Hepatocyte (in vitro differentiated cells): Measurements from ENCODE around the gene SGO2. TPM values are rescaled to one million over a fixed set of nuclear protein-coding genes. Genes with fewer than 3 reads are reported as not detected.

ENCODE experiments used
- DNase-seq: peaks from one replicate; pipeline ENCODE4 v3.0.0-alpha.2; 2016; ENCODE audit warnings: low spot score
- H2AFZ ChIP-seq: fragments of 200-600 bp; sonication (generic); 2 replicates; pipeline ENCODE4 v1.6.0; 2016; ENCODE audit warnings: antibody characterized with exemption, mild to moderate bottlenecking
- H3K27ac ChIP-seq: fragments of 200-600 bp; sonication (generic); 2 replicates; pipeline ENCODE4 v1.5.1; 2016; ENCODE audit warnings: mild to moderate bottlenecking
- H3K27me3 ChIP-seq: fragments of 200-600 bp; sonication (generic); 2 replicates; pipeline ENCODE4 v1.6.1; 2016
- H3K36me3 ChIP-seq: fragments of 200-600 bp; sonication (generic); replicated peaks from 2 replicates; pipeline ENCODE4 v1.5.1; 2016; ENCODE audit warnings: low read depth; ENCODE audit not compliant: insufficient read depth
- H3K4me1 ChIP-seq: fragments of 200-600 bp; sonication (generic); 2 replicates; pipeline ENCODE4 v1.5.1; 2016; ENCODE audit warnings: mild to moderate bottlenecking, moderate library complexity; ENCODE audit not compliant: insufficient read depth
- H3K4me2 ChIP-seq: fragments of 200-600 bp; sonication (generic); 2 replicates; pipeline ENCODE4 v1.6.0; 2016
- H3K4me3 ChIP-seq: fragments of 200-600 bp; sonication (generic); 2 replicates; pipeline ENCODE4 v1.5.1; 2016; ENCODE audit warnings: mild to moderate bottlenecking
- H3K79me2 ChIP-seq: fragments of 200-600 bp; sonication (generic); 2 replicates; pipeline ENCODE4 v1.6.0; 2017; ENCODE audit warnings: mild to moderate bottlenecking
- H3K9me2 ChIP-seq: fragments of 200-600 bp; sonication (generic); replicated peaks from 2 replicates; pipeline ENCODE4 v1.6.0; 2017; ENCODE audit warnings: mild to moderate bottlenecking; ENCODE audit not compliant: insufficient read depth
- H3K9me3 ChIP-seq: fragments of 200-600 bp; sonication (generic); 2 replicates; pipeline ENCODE4 v1.5.1; 2016; ENCODE audit warnings: low read depth, mild to moderate bottlenecking
- H4K20me1 ChIP-seq: fragments of 200-600 bp; sonication (generic); 2 replicates; pipeline ENCODE4 v1.6.0; 2016; ENCODE audit warnings: mild to moderate bottlenecking; ENCODE audit not compliant: insufficient read depth, poor library complexity, severe bottlenecking
- EZH2 ChIP-seq: fragments of 200-600 bp; sonication (generic); IDR thresholded peaks from 2 replicates; pipeline ENCODE4 v1.6.1; 2016; ENCODE audit warnings: antibody characterized with exemption, mild to moderate bottlenecking, borderline replicate concordance
- EZH2phosphoT487 ChIP-seq: fragments of 200-600 bp; sonication (generic); IDR thresholded peaks from one replicate; pipeline ENCODE4 v1.6.1; 2018; ENCODE audit warnings: antibody characterized with exemption, mild to moderate bottlenecking, low read depth, moderate library complexity; ENCODE audit not compliant: unreplicated experiment, severe bottlenecking
- WGBS: methylation state at CpG from one replicate; pipeline ENCODE4 v1.1.6; 2016; ENCODE audit warnings: low lambda C conversion rate; ENCODE audit errors: missing lambda C conversion rate; 5-methylcytosine and 5-hydroxymethylcytosine counted together
- polyA plus RNA-seq: library from polyadenylated mRNA; unstranded; fragments of >200 nt; fragmentation: Nextera tagmentation; extraction: Ambion mirVana; gene quantifications from 2 replicates; pipeline ENCODE4 v1.2.1, GENCODE V29; 2016
- total RNA-seq: library from RNA; depleted of rRNA; stranded (reverse); fragments of >200 nt; gene quantifications from 2 replicates; pipeline ENCODE4 v1.2.3, GENCODE V29; 2014
- TF ChIP-seq, protein P1 (sequence below): fragments of 200-600 bp; sonication (generic); IDR thresholded peaks from 2 replicates; pipeline ENCODE4 v1.5.1; 2016; ENCODE audit warnings: antibody characterized with exemption, mild to moderate bottlenecking; ENCODE audit not compliant: poor library complexity

SGO2 gene
- total and polyA plus RNA-seq, 2 experiments from 2014 or later: 5.6 to 7.0 TPM

DNA sequence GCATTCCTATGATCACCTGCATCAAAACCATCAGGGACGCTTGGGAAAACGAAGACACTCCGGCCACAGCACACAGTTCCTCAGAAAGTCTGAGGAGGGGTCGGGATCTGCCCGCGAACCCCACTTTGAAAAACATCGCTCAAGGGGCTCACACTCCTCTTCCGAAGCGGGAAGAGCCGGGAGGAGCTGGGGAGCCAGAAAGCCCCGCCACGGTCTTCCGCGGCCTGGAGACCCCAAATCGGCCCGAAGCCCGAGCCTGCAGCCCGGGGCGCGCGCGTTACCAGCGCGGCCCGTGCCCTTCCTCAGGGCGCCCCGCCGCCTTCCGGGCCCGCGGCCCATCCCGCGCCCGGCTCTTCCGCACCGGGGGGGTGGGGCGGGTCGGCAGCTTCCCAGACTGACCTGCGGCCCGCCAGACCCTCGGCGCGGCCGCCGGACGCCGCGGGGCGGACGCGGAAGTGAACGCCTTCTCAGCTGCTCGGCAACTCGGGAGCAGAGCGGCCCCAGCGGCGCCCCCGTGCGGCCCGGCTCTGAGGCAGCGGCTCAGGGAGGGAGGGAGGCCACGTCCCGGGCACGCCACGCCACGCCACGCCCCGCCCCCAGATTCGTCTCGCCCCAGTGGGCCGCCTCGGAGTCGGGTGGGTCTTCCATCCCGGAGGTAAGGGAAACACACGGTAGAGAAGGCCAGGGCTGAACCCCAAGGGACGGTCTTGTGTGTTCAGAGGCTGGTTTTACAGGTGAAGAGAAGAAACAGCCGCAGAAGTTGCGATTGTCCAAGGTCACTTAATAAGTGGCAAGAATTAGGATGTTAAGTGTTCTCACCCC, 16.2 kb upstream of the SGO2 start, which contains the start of gene KCTD18:
Gene KCTD18, minus strand, starts transcription at position 457 of the 822 bp plus-strand sequence. CDS start 3,052 bp downstream, outside the sequence.
- Histone ChIP-seq H3K4me3 (peak within 1 kb of the TSS; percentile 83), H3K9me3 (no peaks in the 10 kb centered on the region), H3K4me1 (peaks cover 11% of the 10 kb centered on the region), H4K20me1 (no peaks in the 10 kb centered on the region), H3K27ac (peak within 1 kb of the TSS; percentile 93), H2AFZ (peak within 1 kb of the TSS; percentile 90), H3K4me2 (peak within 1 kb of the TSS; percentile 98), H3K9me2 (no peaks in the 10 kb centered on the region), H3K27me3 (no peaks in the 10 kb centered on the region), H3K36me3 (no peaks in the 10 kb centered on the region), H3K79me2 (peaks cover 18% of the 10 kb centered on the region)
- TF ChIP-seq, protein P1, sequence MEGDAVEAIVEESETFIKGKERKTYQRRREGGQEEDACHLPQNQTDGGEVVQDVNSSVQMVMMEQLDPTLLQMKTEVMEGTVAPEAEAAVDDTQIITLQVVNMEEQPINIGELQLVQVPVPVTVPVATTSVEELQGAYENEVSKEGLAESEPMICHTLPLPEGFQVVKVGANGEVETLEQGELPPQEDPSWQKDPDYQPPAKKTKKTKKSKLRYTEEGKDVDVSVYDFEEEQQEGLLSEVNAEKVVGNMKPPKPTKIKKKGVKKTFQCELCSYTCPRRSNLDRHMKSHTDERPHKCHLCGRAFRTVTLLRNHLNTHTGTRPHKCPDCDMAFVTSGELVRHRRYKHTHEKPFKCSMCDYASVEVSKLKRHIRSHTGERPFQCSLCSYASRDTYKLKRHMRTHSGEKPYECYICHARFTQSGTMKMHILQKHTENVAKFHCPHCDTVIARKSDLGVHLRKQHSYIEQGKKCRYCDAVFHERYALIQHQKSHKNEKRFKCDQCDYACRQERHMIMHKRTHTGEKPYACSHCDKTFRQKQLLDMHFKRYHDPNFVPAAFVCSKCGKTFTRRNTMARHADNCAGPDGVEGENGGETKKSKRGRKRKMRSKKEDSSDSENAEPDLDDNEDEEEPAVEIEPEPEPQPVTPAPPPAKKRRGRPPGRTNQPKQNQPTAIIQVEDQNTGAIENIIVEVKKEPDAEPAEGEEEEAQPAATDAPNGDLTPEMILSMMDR: peak; percentile 85
- TF ChIP-seq EZH2: no peak
- WGBS: 3% methylated on average over 62 of the region's 78 CpGs
- peak; percentile 95 for DNase-seq

DNA sequence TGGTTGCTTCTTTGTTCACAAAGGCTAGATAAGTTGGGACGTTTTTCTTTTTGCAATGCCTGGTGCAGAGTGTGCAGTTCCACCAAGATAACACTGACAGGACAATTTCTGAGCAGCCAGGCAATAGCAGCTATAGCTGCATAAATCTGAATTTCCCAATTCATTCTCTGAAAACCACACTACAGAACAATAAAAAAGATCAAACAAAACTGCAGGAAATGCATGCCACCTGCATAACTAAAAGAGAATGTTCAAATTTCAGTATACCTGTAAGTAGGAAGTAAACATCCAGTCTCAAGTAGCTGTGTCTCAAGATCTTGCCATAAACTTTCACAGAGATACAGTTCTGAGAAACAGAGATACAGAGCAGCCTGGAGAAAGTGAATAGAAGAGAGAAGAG, 10.9 kb upstream of the SGO2 start:
- 25% methylated on average over 1 of the region's 1 CpG for WGBS
- H3K4me2 ChIP-seq: no peak overlapping the region
- H4K20me1 ChIP-seq: no peaks in the 10 kb centered on the region
- H3K4me1 ChIP-seq: no peaks in the 10 kb centered on the region
- no peak for DNase-seq
- TF ChIP-seq EZH2phosphoT487: no peak
- TF ChIP-seq, protein P1: no peak
- TF ChIP-seq EZH2: no peak
- H3K9me2 ChIP-seq: no peaks in the 10 kb centered on the region
- H3K9me3 ChIP-seq: no peaks in the 10 kb centered on the region
- no peak overlapping the region for H3K4me3 ChIP-seq
- H3K36me3 ChIP-seq: no peaks in the 10 kb centered on the region
- no peaks in the 10 kb centered on the region for H3K79me2 ChIP-seq
- no peaks in the 10 kb centered on the region for H3K27me3 ChIP-seq
- no peak overlapping the region for H3K27ac ChIP-seq
- no peak overlapping the region for H2AFZ ChIP-seq

DNA sequence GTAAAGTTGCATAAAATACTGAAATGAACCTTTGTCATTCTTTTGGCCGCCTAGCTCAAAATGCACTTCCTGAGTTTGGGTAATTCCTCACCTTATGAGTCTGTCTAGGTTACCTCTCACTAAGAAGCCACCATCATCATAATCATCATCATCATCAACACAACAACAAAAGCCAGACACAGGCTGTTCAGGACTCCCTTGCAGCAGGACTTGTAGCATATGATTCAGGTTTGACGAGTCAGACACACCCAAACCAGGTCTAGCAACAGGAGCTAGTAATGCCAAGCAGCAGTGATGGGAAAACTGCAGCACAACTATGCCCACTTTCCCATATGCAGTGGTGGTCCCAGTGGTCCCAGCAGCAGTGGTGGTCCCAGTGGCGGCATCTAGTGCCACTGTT, 2.8 kb upstream of the SGO2 start:
- peaks cover 15% of the 10 kb centered on the region for H3K79me2 ChIP-seq
- H3K9me2 ChIP-seq: no peaks in the 10 kb centered on the region
- H3K36me3 ChIP-seq: no peaks in the 10 kb centered on the region
- DNase-seq: no peak
- H4K20me1 ChIP-seq: no peaks in the 10 kb centered on the region
- H3K27ac ChIP-seq: no peak overlapping the region
- no peak overlapping the region for H3K4me2 ChIP-seq
- WGBS: 83% methylated on average over 3 of the region's 3 CpGs
- H3K27me3 ChIP-seq: peaks cover 5% of the 10 kb centered on the region
- H2AFZ ChIP-seq: no peak overlapping the region
- no peak overlapping the region for H3K4me3 ChIP-seq
- TF ChIP-seq EZH2phosphoT487: no peak
- TF ChIP-seq EZH2: no peak
- TF ChIP-seq, protein P1: no peak
- H3K4me1 ChIP-seq: no peaks in the 10 kb centered on the region
- H3K9me3 ChIP-seq: no peaks in the 10 kb centered on the region
